ENCODE measurements around the gene WDR5B. TPM values are rescaled to one million over a fixed set of nuclear protein-coding genes. Genes with fewer than 3 reads are reported as not detected.
A peak's percentile ranks its signal among the peaks of the same experiment; 100 is the strongest.
"Not testable (repeated sequence)": the region's sequence is repeated elsewhere in the genome, so short reads cannot be mapped to it uniquely, and the experiment has no call there.

Gene WDR5B
- total RNA-seq, result 6.9 and 8.9 TPM in 2 replicates
- 3.4 TPM for polyA plus RNA-seq (2012)

DNA sequence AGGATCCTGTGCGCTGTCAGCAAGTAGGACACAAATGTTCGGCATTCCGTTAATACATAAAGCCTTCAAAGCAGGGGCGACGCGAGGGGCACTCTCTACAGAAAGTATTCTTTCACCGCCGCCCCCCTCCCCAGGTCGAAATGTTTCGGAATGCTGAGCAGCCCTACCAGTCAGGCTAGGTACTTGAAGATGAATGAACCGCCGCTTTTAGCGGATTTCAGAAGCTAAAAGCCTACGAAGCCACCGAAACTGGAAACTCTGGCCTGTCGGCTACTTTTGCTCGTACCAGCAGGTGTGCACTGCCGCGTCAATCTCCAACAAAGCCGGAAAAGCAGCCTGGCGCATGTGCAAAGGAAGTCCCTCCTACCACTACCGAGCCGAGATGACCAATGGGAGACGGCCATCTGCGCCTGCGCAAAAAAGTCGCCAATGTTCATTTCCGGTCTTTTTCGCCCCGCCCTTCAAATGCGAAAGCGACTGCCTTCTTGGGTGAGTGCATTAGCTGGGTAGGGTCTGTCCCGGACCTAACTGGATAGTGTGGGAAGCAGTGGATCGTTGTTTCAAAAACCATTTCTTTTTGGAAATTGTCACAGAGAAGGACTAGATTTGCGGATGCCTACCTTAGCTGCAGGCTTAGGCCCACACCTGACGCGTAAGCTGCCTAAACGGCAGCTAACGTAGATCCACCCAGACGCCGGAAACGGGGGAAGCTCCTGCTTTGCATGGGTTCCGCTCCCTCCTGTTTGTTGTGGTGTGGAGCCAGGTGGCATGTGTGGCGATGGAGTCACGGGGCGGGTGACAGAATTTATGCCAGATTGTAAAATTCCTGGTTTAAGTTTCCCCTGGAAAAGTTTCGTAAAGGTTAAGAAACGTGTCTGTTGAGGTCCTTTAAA lies at the start of gene WDR5B:
WDR5B (minus strand) TSS at position 301 of the 893 bp plus-strand sequence. CDS start 534 bp downstream, outside the sequence.
- peak; percentile 99 for DNase-seq (ENCODE audit: low read depth)

GRCh38 chr3:122464659-122465058 lies 48.8 kb upstream of the WDR5B start:
- DNase-seq (ENCODE audit: low read depth), result no peak

GRCh38 chr3:122462406-122462805 lies 46.5 kb upstream of the WDR5B start:
- no peak for DNase-seq (ENCODE audit: low read depth)

- DNase-seq (ENCODE audit: low read depth), result no peak
Observed at GRCh38 chr3:122461806-122462205, 45.9 kb upstream of the WDR5B start.

DNA sequence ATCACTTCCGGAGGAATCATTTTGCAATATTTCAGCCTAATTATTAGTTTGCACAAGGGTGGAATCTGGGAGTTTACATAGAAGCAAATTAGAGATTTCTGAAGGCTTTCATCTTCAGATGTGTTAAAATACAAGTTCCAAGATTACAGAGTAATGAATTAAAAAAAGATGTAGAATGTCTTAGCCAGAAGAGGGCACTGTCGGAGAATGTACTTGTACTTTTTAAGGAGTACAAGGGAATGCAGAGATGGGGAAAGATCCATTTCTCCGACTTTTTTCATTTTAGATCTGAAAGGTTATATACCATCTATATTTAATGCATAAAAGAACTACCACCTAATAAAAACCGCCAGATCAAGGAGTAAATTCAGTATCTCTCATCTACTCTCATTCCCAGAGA lies 43.1 kb upstream of the WDR5B start:
- DNase-seq (ENCODE audit: low read depth), result peak; percentile 39

- DNase-seq (ENCODE audit: low read depth), result no peak
Observed at GRCh38 chr3:122457706-122458105, 41.8 kb upstream of the WDR5B start.

DNA sequence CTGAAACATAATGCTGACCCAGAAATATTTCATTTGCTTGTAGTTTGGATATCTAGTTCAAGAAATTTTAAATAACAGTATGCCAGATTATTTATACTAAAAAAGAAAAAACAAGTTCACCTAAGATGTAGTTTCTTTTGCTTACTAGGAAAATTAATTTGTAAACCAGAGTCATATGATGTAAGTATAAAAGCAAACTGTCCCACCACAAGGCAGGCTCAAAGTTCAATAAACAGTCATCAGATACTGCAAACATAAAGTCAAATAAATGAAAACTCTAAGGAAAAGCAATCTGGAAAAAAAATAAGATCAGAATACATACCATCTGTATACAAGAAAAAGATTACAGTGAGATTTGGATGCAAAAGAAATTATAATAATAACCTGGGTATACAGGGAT lies 40.2 kb upstream of the WDR5B start:
- DNase-seq (ENCODE audit: low read depth), result no peak

- DNase-seq (ENCODE audit: low read depth), result no peak
Observed at GRCh38 chr3:122451371-122451770, 35.5 kb upstream of the WDR5B start.

DNA sequence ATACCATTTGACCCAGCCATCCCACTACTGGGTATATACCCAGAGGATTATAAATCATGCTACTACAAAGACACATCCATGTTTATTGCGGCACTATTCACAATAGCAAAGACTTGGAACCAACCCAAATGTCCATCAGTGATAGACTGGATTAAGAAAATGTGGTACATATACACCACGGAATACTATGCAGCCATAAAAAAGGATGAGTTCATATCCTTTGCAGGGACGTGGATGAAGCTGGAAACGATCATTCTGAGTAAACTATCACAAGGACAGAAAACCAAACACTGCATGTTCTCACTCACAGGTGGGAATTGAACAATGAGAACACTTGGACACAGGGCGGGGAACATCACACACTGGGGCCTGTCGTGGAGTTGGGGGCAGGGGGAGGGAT lies 32.4 kb upstream of the WDR5B start:
- not testable (repeated sequence) for DNase-seq (ENCODE audit: low read depth)

DNA sequence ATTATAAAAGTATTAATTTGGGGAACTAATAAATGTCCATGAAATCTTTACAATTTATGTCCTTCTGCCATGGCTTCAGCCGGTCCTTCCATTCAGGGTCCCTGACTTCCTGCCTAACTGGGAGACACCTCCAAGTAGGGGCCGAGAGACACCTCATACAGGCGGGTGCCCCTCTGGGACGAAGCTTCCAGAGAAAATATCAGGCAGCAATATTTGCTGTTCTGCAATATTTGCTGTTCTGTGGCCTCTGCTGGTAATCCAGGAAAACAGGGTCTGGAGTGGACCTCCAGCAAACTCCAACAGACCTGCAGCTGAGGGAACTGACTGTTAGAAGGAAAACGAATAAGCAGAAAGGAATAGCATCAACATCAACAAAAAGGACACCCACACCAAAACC lies 28.6 kb upstream of the WDR5B start:
- DNase-seq (ENCODE audit: low read depth), result not testable (repeated sequence)

GRCh38 chr3:122443762-122444490 lies 28.1 kb upstream of the WDR5B start:
- DNase-seq (ENCODE audit: low read depth), result not testable (repeated sequence)

GRCh38 chr3:122443090-122443489 lies 27.2 kb upstream of the WDR5B start:
- DNase-seq (ENCODE audit: low read depth), result no peak

- DNase-seq (ENCODE audit: low read depth), result no peak
Observed at GRCh38 chr3:122435950-122436349, 20.1 kb upstream of the WDR5B start.

- no peak for DNase-seq (ENCODE audit: low read depth)
Observed at GRCh38 chr3:122430371-122430770, 14.5 kb upstream of the WDR5B start.

DNA sequence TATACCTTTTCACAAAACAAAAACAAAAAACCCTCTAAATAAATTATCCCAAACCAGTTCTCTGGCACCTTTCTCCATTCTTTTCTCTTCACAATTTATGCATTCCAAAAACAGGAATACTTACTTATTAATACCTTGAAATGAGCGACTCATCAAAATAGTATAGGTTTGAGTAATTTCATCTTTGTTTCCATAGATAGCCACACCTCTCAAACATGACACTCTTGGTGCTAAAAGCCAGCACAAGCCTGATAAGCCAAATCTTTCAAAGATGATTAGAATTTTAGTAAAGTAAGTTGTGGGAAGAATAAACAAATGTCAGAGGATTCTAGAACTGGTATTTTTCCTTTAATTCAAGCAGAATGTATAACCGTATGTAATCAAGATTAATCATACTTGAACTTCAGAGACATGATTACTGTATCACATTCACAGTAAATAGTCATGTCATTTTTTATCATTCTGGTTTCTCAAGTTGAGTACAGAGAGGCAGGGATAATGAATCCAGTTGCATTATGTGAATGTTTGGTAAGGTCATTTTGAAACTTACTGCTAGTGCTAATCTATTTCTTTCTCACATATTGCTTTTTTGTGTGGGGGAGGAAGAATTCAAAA lies 12.1 kb upstream of the WDR5B start:
- no peak for DNase-seq (ENCODE audit: low read depth)

DNA sequence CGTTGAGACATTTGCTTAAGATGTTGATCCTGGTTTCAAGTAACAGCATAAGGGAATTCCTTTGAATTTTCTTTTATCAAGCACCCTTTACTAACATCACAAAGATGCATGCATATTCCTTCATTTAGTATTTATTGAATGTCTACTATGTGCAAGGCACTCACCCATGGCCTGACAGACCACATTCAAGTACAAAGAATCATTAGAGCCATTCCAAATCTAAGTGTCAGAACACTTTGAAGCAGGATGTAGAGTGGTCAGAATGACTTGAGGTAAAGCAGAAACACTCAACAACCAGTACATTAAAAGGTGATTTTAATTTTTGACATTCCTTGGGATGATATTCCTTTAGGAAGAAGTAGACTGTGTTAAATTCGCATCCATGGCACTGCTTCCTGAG lies 6.0 kb upstream of the WDR5B start:
- no peak for DNase-seq (ENCODE audit: low read depth)

DNA sequence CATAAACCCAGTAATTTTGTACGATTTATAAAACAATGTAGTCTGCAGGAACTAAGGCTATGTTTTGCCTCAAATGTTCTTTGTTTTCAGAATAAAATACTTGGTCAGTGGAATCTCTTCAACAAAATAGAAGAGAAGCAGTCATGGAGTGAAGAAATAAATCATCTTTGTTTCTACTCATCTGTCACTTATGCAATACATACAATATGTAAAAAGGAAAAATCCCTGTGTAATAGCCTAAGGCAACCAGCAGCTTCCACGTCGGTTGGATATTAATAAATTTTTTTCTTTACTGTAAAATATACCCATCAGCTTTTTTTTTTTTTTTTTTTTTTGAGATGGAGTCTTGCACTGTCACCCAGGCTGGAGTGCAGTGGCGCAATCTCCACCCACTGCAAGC lies 5.2 kb upstream of the WDR5B start:
- DNase-seq (ENCODE audit: low read depth), result no peak

DNA sequence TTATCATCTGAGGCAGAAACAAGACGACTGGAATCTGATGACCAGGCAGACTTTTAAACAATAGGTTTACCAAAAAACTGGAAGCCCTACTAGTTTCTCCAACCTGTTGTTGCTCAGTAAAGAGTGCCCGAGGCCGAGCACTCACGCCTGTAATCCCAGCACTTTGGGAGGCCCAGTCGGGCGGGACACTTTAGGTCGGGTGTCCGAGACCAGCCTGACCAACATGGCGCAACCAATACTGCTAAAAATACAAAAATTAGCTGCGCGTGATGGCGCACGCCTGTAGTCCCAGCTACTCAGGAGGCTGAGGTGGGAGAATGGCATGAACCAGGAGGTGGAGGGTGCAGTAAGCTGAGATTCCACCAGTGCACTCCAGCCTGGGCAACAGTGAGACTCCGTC lies 1.1 kb upstream of the WDR5B start:
- peak; percentile 11 for DNase-seq (ENCODE audit: low read depth)

GRCh38 chr3:122415104-122415744 lies 638 bp downstream of the WDR5B start:
- peak; percentile 87 for DNase-seq (ENCODE audit: low read depth)

DNA sequence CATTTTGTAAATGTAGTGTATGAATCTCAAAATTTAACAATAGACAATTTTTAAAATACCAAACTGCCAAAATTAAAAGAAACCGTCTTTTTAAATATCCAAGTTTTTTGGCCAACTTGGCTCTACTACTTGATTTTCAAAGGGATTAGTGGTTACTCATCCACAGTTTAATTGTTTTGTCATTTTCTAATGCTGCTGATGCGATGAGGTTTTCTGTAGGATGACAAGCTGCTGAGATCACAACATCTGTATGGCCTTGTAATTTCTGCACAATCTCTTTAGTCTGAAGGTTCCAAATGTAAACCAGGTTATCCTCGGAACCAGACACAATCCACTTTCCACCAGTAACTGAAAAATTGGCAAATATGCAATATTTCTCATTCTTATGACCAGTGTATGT lies 1.5 kb downstream of the WDR5B start:
- DNase-seq (ENCODE audit: low read depth), result no peak

DNA sequence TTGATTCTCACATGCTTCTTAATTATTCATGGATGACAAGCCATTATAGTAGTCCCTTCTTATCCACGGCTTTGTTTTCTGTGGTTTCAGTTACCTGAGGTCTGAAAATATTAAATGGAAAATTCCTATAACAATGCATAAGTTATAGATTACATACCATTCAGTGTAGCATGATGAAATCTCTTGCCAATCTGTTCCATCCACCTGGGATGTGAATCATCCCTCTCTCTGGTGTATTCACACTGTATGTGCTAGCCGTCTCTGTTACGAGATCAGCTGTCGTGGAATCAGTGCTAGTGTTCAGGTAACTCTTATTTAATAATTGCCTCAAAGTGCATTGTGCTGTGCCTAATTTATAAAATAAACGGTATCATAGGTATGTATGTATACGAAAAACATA lies 5.2 kb downstream of the WDR5B start:
- no peak for DNase-seq (ENCODE audit: low read depth)
